NCI-H2196 treated with DMSO at 0.1 percent for 48 hours (cell line): Measurements from ENCODE around the gene CSAD.

Source experiments
- DNase-seq: peaks from one replicate; lab custom pipeline; 2025; ENCODE audit not compliant: unreplicated experiment; lab: John Stamatoyannopoulos, UW

The CSAD gene, protein sequence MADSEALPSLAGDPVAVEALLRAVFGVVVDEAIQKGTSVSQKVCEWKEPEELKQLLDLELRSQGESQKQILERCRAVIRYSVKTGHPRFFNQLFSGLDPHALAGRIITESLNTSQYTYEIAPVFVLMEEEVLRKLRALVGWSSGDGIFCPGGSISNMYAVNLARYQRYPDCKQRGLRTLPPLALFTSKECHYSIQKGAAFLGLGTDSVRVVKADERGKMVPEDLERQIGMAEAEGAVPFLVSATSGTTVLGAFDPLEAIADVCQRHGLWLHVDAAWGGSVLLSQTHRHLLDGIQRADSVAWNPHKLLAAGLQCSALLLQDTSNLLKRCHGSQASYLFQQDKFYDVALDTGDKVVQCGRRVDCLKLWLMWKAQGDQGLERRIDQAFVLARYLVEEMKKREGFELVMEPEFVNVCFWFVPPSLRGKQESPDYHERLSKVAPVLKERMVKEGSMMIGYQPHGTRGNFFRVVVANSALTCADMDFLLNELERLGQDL

DNA sequence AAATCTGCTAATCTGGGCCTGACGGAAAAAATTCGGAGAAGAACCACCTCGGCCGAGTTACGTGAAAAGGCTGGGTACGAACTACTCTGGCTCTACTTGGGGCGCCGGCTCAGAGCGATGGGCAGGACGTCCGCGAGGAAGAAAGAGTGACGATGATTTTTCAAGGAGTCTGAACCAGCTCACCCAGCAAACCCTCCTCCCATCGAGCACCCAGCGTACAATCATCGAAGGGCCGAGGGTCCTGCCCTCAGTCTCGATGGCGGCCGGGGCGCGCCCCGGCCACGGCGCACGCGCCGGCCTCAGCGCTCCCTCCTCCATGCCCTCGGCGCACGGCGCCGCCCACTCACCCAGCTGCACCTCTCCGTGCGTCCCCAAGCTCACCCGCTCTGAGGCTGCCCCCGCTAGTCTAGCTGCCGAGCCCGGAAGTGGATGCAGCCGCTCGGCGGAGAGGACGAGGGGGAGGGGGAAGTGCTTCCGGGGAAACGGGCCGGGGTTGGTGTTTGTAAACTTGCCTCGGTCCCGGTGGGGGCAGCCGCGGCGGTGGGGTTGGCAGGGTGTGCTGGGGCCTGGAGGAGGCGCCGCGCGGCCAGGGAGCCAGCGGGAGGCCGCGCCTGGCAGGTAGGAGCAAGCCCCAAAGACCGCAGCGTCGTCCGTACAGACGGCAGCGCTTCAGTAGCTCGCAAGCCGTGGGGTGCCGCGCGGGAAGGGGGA, at the start of gene CSAD, which contains the start of gene ZNF740:
Gene CSAD, minus strand, starts transcription at position 706 of the 711 bp plus-strand sequence. CDS start 7,455 bp downstream, outside the sequence.
Gene ZNF740, plus strand, starts transcription at position 503 of the 711 bp plus-strand sequence. CDS start 1,262 bp downstream, outside the sequence.
- peak; percentile 98 for DNase-seq

DNA sequence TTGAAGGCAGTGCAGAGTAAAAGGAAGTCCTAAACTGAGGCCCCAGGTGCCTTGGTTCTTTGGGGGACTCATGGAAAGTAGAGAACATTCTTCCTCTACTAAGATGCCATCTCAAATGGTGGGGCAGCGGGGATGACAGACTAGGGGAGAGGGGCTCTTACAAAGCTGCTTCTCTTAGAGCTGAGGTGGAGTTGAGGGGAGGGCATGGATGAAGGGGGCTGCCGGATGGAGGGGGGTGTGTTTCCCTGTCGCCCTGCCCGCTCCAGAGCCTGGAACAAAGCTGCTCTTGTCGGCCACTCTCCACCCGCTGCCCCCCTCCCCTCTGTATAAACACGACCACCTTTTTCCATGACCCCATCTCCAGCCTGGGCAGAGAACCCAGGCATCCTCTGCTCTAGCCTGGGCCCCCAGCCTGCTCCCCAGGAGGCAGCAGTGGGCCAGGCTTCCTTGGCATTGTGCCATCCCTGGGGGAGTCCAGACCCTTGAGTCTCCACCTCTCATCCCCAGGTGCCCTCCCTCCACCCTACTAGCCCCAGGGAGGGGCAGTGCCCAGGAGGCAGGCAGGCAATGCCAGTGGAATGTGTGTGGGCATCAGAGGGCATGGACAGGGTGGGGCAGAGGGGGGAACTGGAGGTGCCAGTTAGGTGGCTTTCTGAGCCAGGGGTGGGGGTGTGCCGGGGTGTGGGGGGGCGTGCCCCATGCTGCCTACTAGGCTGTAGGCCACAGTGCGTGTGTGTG, 49.6 kb upstream of the CSAD start:
- no peak for DNase-seq

DNA sequence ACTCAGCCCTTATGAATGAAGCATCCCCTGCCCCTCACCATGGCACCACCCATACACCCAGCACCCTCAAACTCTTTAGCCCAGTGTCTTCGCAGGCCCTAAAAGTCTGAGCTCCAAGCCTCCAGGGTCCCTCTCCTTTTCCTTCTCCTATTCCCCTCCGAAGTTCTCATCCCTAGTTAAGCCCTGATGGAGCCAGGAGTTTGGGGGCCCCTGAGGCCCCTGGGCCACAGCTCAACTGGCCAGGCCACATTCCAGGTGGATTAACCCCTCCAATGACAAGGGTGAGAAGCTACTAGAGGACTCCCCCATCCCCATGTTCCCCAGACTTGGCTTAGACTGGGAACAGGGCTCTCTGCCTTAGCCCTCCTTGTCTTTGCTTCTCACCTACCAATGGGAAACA, 48.7 kb upstream of the CSAD start:
- DNase-seq = no peak

DNA sequence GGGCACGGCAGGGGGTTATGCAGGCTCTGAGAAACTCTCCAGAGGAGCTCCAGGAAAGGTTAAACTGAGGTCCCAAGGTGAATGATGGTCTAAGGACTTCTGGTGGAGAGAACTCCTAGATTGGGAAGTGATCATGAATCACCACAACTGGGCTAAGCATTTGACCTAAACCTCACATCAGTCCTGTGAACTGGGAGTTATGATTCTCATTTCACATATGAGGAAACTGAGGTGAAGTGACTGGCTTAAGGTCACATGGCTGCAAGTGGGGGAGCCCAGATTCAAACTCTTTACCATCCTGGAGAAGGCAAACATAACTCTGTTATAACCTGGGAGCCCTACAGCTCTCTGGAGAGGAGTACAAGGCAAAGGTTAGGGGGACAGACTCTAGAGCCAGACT, 47.1 kb upstream of the CSAD start:
- DNase-seq = no peak

DNA sequence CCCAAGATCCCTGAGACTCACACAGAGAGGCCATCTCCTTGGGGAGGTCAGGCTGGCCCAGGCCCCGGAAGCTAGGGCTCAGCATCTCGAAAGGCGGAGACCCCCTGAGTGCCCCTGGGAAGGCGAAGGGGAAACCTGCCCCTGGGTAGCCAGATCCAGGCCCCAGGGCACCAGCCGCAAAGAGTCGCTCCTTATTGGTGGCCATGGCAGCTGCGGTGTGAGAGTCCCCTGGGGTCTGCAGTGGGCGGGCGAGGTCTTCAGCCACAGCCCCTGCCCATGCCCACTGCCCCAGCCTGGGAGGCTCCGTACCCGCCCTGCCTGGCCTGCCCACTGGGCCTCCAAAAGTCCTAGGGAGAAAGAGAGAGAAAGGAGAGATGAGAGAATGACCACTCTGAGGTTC, 46.6 kb upstream of the CSAD start:
- no peak for DNase-seq

DNA sequence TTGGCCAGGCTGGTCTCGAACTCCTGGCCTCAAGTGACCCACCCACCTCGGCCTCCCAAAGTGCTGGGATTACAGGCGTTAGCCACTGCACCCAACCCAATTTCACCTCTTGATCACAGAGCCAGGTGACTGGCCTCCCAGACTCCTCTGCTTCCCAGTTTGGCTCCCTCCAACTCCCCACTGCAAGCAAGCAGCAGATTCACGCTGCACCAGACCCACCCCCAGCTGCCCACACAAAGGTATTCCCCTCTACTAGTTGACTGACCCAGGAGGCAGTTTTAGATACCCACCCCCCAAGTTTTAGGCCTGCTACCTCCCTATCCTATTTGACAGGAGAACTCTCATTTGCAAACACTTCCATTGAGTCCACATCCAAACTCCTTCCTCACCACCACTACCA, 46.1 kb upstream of the CSAD start:
- no peak for DNase-seq

DNA sequence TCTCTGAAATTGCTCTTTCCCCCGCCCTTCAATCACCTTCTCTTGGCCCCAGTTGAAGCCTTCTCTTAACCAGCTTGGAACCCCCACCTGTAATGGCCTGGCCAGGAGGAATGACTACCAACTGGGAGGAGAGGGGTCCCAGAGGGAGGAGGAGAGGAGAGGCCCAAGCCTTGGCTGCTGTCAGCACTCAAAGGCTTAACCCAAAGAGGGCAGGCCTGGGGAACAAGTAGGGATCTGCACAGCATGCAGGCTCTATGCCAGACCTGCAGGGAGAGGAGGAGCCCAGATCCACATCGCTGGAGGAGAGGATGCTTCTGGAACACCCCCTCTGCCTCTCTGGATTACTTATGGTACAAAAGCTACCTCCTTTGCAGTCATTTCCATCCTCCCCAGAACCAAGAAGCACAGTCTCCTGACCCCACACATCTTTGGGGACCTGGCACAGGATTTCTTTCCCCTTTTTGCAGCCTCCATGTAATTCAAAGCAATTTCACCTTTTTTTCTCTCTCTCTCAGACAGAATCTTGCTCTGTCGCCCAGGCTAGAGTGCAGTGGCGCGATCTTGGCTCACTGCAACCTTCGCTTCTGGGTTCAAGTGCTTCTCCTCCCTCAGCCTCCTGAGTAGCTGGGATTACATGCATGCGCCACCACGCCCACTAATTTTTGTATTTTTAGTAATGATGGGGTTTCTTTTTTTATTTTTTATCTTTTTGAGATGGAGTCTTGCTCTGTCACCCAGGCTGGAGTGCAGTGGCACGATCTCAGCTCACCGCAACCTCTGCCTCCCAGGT, 45.1 kb upstream of the CSAD start:
- no peak for DNase-seq

DNA sequence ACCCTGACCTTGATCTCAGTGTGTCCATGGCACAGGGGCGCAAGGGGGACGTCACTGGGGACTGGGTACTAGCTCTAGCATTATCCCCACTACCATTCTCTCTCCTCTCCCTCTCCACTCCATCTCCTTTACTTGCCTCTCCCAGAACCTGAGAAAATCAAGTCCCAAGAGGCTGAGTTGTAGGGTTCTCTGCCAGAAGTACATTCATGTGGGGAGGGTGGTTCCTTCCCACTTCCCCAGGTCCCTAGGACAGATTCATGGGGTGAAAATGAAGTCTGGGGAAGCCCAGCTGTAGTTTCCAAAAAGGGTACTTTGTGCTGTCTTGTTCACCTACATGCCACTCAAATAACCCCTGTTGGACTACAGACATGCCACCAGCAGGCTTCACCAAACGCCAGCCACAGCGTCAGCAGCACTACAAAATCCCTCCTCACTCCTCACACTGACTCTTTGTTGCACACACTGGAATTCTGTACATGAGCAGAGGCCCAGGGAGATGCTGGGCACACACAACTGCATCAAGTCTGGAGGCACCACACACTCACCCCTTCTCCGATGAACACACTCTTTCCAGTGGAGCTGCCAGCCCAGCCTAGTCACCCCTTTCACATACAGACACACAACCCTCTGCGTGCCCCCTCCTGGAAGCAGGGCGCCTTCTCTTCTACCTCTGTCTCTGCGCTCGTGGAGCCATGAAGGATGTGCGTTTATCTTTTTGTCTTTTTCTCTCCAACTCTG, 44.3 kb upstream of the CSAD start:
- no peak for DNase-seq

DNA sequence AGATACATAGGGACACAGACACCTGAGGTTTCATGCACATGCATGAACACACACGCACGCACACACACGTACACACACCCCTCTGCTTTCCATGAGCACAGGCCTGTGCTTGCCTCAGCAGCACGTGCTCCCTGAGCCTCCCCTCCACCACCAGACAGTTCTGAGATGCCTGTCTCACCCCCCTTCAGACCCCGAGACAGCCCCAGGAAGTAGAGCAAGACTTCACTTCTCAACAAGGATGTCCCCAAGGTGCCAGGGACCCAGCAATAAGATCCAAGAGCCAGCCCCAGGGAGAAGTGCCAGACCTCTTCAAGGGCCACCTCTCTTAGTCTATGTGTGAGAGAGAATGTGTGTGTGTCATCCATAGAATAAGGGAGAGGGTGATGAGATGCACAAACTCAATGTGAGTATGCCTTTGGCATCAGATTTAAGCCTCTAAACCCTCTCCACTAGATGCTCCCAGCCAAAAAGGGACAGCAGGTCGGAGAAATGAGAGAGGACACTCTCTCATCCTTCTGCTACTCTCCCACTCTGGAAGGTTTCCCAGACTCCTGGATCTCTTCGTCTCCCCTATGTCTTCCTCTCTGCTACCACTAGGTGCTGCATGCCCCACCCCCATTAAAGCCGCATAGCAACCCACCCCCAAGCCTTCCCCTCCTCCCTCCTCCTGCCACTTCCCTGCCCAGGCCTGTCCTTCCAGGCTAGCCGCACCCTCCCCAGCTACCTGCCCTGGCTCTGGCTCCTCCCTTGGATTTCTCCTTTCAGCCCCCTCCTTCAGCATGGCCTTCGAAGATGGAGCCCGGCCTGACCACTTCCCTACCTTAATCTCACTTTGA, 43.6 kb upstream of the CSAD start:
- no peak for DNase-seq

DNA sequence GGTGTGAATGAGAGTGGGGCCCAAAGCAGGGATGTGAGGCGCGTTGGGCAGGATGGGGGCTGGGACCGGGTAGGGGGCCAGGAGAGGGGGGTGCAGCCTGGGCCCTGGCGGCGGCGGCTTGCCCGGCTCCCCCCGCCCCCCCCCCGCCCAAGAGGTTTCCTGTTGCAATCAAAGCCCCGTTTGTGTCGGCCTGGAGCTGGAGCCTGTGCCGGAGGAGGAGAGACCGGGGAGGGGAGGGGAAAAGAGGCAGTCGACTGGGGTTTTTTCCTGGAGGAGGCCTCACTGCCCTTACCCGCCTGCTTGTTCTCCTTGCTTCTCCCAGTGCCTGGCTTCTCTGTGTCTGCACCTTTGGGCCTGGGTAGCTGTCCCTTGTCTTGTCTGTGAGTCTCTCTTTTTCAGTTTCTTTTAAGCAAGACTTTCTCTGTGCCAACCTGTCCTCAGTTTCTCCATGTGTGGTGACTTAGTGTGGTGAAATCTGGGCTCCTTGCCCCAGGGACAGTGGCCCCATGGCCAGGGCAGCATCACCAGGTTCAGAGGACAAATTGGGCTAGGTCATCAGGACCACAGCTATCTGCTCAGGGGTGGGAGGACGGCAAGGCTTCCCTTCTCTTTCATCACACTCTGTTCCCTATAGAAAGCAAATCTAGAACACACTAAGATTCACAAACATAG, 42.8 kb upstream of the CSAD start:
- DNase-seq = no peak

DNA sequence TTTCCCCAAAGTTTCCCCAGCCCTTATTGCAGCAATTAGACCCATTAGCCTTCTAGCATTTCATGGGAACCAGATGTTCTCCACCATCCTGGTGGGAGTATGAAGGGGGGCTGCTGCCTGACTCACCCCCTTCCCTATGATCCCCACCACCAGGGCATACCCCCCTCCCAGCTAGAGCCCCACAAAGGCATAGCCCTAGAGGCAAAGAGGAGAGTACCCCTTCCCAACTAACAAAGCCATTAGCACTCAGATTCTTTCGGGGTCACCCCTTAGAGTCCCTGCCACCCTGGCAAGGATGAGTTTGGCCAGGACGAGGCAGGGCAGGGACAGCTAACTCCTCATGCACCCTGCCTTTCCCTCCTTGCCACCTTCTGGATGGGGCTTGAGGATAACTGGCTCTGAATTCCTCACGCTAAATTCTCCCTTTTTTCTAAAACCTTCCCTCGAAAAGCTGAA, 42.1 kb upstream of the CSAD start:
- no peak for DNase-seq

DNA sequence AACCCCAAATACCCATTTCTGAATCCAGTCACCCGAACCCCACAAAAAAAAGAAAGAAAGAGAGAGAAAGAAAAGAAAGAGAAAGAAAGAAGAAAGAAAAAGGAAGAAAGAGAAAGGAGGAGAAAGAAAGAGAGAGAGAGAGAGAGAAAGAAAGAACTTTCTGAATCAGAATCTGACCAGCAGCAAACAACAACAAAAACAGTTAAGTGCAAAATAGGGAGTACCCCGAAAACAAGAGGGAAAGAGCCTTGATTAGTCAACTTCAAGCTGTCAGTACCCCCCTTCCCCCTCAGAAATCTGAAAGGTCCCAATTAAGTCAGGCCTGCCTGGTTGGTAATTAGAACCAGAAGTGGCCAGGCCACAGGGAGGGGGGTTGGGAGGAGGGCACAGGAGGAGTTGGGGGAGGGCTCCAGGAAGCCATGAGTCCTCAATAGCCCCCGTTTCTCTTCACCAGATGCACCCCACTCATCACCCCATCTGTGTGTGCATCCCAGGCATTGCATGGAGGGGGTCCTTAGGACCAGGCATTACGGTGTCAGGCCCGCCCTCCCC, 41.5 kb upstream of the CSAD start:
- no peak for DNase-seq

DNA sequence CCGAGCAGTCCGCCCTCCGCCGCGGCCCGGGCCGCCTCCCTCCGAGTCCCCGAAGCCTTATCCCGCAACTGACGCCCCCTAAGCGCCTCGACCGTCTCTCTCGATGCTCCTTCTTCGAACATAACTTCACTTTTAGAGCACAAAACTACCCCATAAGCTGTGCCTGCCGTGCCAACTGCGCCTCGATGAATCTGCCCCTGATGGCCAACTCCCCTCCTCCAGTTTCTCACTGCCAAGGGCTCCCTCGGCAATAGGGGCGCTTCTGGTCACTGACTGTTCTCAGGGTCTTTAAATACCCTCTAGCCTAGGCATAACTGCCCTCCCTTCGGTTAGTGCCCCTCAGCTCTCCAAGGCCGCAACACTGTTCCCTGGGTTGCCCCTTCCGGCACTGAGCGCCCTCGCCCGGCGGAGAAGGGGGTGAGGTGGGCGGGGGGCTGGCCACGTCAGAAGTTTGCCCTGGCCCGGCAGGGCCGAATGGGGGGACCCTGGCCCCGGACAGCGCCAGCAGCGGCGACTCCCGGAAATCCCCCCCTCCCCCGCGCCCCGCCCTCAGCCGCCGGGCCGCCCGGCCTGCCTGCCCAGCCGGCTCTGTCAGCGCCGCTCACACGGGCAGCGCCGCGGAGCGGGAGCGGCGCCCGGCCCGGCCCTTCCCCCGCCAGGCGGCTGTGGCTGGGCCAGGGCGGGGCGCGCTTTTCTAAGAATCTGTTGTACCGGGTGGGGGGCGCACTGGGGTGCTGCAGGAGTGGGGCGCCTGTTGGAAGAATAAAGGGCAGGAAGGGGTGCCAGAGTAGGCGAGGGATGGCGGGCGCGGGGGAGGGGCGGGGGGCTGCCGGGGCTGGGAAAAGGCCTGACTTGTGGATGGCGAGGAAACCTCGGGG, 40.7 kb upstream of the CSAD start:
- no peak for DNase-seq

DNA sequence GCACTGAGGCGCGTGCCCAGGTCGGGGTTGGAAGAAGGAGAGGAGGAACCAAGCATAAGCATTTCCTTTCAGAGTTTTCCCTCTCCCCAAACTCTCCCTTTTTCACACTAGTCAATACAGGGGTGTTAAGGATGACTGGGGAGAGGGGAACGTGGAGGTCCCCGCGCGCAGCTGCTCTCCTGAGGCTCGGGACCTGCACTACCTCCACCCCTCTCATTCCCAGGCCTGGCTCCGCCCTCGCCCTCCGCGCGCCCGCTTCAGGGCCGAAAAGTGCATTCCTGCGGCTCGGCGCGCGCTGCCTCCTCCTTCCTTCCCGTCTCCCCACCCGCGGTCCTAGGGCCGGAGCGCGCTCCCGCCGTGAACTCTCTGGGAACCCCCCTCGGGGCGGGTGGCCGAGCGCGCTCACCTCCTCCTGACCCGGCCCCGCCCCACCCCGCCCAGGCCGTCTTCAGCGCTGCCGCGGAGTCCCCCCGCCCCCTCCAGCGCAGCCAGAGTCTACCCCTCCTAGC, 40.0 kb upstream of the CSAD start:
- peak; percentile 92 for DNase-seq

DNA sequence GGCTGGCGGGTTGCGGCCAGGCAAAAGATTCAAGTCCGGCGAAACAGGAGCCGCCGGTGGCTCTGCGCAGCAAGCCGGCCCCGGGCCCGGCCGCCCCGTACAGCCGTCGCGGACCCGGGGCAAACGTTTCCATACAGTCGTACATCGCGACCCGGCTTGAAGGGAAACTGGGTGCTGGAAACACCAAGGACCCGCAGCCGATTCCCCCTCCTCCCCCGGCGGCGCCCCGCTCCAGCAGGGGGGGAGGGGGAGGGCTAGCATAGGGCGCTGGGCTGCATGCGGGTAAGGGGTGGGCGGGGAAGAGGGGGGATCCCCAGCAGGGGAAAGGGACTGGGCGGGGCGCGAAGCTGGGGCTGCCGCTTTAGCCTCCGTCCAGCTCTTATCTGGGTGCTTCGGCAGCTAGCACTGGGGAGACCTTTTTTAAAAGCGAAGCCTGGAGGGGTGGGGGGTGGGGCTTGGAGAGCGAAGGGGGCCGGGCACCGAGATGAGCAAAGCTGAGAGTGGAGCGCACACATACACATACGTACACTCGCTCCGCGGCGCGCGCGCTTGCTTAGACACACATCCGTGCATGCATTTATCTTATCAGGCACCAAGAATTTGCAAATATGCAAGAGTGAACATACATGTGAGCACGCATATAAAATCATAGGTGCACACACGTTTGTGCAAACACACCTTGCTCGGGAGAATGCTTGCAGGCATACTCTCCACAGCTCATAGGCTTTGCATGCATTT, 39.4 kb upstream of the CSAD start:
- DNase-seq = no peak

DNA sequence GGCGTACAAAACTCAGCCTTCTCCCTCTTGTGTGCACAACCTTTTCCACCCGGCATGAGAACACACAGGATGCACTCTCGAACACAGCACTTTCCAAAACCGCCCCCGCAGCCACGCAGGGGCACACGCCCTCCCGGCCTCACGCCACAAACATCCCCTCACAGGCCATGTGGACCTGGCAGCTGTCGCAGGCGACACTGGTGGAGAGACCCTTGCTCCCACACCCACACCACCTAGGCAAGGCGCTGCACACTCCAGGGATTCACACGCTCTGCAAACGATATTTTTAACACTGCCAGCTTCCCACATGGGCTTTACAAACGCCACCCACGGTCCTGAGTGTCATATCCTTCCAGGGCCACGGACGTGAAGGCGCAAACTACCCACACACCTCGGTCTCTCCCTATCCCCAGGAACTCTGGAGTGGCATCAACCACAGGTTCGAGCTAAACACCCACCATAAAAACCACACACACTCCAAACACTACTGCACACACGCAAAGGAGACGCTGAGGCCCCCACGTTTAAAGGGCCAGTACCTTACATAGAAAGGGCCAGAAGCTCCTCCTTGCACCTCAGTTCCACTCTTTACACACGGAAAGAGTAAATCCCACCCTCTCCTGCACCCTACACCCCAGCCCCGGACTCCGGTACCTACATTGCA, 38.7 kb upstream of the CSAD start:
- no peak for DNase-seq
